ENCODE measurements around the gene CLEC16A.

DNA sequence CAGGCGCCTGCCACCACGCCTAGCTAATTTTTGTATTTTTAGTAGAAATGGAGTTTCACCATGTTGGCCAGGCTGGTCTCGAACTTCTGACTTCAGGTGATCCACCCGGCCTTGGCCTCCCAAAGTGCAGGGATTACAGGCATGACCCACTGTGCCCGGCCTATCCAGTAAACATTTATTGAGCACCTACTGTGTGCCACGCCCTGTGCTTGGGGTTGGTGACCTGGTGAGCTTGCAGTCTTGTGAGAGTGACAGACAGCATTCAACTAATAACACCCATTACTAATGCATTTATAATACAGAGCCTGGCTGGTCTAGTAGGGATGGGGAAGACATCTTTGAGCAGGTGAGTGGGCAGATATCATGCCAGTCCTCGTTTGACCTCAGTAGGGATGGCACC, 198.6 kb downstream of the CLEC16A start:
- TF ChIP-seq, protein P1, sequence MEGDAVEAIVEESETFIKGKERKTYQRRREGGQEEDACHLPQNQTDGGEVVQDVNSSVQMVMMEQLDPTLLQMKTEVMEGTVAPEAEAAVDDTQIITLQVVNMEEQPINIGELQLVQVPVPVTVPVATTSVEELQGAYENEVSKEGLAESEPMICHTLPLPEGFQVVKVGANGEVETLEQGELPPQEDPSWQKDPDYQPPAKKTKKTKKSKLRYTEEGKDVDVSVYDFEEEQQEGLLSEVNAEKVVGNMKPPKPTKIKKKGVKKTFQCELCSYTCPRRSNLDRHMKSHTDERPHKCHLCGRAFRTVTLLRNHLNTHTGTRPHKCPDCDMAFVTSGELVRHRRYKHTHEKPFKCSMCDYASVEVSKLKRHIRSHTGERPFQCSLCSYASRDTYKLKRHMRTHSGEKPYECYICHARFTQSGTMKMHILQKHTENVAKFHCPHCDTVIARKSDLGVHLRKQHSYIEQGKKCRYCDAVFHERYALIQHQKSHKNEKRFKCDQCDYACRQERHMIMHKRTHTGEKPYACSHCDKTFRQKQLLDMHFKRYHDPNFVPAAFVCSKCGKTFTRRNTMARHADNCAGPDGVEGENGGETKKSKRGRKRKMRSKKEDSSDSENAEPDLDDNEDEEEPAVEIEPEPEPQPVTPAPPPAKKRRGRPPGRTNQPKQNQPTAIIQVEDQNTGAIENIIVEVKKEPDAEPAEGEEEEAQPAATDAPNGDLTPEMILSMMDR (IDR thresholded peaks at IDR 0.05; ENCODE audit: borderline replicate concordance, extremely low read depth, low read length, poor library complexity, severe bottlenecking) = no peak
- no peak for TF ChIP-seq EZH2 (IDR thresholded peaks at IDR 0.05; ENCODE audit: borderline replicate concordance, low read depth, low read length, severe bottlenecking)
